SK-N-SH (cell line): Measurements from ENCODE around the gene CERS6. TPM values are rescaled to one million over a fixed set of nuclear protein-coding genes. Genes with fewer than 3 reads are reported as not detected.

ENCODE experiments used
- CTCF ChIA-PET: fragments of 300-600, 350-600 bp; formaldehyde crosslinking; extraction: SDS; loops from one replicate; lab custom pipeline; 2021; lab: Yijun Ruan, JAX
- POLR2A ChIA-PET: fragments of 350-600 bp; sonication (Branson Sonifier 250); formaldehyde crosslinking; extraction: SDS; loops from one replicate; lab custom pipeline; 2020; ENCODE audit warnings: antibody characterized with exemption, inconsistent platforms; lab: Yijun Ruan, JAX
- DNase-seq: peaks from one replicate; pipeline ENCODE4 v3.0.0; 2012
- H2AFZ ChIP-seq: fragments of 200-600 bp; sonication (generic); 2 replicates; pipeline ENCODE4 v1.8.1; 2016; ENCODE audit warnings: antibody characterized with exemption, mild to moderate bottlenecking, low read depth
- H3F3A ChIP-seq: fragments of 200-600 bp; sonication (generic); replicated peaks from 2 replicates; pipeline ENCODE3; 2016; ENCODE audit warnings: antibody characterized with exemption, mild to moderate bottlenecking; ENCODE audit not compliant: insufficient read depth
- H3K27ac ChIP-seq, 2 experiments: fragments of 200-500 bp in 1 of 2; fragments of 200-600 bp in 1 of 2; sonication (Bioruptor generic) in 1 of 2; sonication (generic), shearing (Covaris generic) in 1 of 2; 2 replicates each; pipeline versions ENCODE4 v1.5.1 to v1.6.1; 2014 to 2016; ENCODE audit warnings: low read depth in 2 of 2, inconsistent platforms in 1 of 2, low read length in 1 of 2, mild to moderate bottlenecking in 1 of 2, mixed read lengths in 1 of 2
- H3K27me3 ChIP-seq: fragments of 200-600 bp; sonication (generic), shearing (Covaris generic); 2 replicates; pipeline ENCODE4 v1.6.1; 2016; ENCODE audit warnings: mixed run types; ENCODE audit not compliant: insufficient read depth
- H3K36me3 ChIP-seq, 2 experiments: fragments of 200-500 bp in 1 of 2; fragments of 200-600 bp in 1 of 2; sonication (Bioruptor generic) in 1 of 2; sonication (generic) in 1 of 2; replicated peaks in 1 of 2; 2 replicates each; pipeline versions ENCODE3 to v1.5.1; 2014 to 2016; ENCODE audit warnings: low read length in 1 of 2, mild to moderate bottlenecking in 1 of 2; ENCODE audit not compliant: insufficient read depth in 2 of 2, control insufficient read depth in 1 of 2
- H3K4me1 ChIP-seq, 2 experiments: fragments of 200-500 bp in 1 of 2; fragments of 200-600 bp in 1 of 2; sonication (Bioruptor generic) in 1 of 2; sonication (generic), shearing (Covaris generic) in 1 of 2; 2 replicates each; pipeline versions ENCODE4 v1.5.1 to v1.6.1; 2014 to 2016; ENCODE audit warnings: low read depth in 1 of 2, low read length in 1 of 2, mixed run types in 1 of 2; ENCODE audit not compliant: insufficient read depth in 2 of 2, control insufficient read depth in 1 of 2
- H3K4me2 ChIP-seq: fragments of 200-600 bp; sonication (generic), shearing (Covaris generic); 2 replicates; pipeline ENCODE4 v1.6.1; 2017; ENCODE audit warnings: mixed run types
- H3K4me3 ChIP-seq, 2 experiments: fragments of 200-500 bp in 1 of 2; fragments of 200-600 bp in 1 of 2; sonication (Bioruptor generic) in 1 of 2; sonication (generic), shearing (Covaris generic) in 1 of 2; 2 replicates each; pipeline versions ENCODE4 v1.5.1 to v1.8.1; 2014 to 2016; ENCODE audit warnings: low read depth in 2 of 2, inconsistent platforms in 1 of 2, low read length in 1 of 2, mild to moderate bottlenecking in 1 of 2, mixed read lengths in 1 of 2, moderate library complexity in 1 of 2
- H3K79me2 ChIP-seq: fragments of 200-600 bp; sonication (generic); 2 replicates; pipeline ENCODE4 v1.8.1; 2017; ENCODE audit warnings: mild to moderate bottlenecking; ENCODE audit not compliant: insufficient read depth
- H3K9ac ChIP-seq: fragments of 200-600 bp; sonication (generic); 2 replicates; pipeline ENCODE4 v1.6.1; 2017; ENCODE audit warnings: mixed run types
- H3K9me2 ChIP-seq: fragments of 200-600 bp; sonication (generic); 2 replicates; pipeline ENCODE4 v1.6.1; 2017; ENCODE audit warnings: mixed run types
- H3K9me3 ChIP-seq: fragments of 200-600 bp; sonication (generic); 2 replicates; pipeline ENCODE4 v1.6.1; 2017; ENCODE audit warnings: mixed run types, mild to moderate bottlenecking, moderate library complexity
- H4K20me1 ChIP-seq: fragments of 200-600 bp; sonication (generic); 2 replicates; pipeline ENCODE4 v1.6.1; 2017; ENCODE audit warnings: mild to moderate bottlenecking, mixed run types; ENCODE audit not compliant: insufficient read depth
- CHD2 ChIP-seq: fragments of 150-350 bp; IDR thresholded peaks from 2 replicates; pipeline ENCODE4 v1.6.1; 2018; ENCODE audit warnings: low read length; ENCODE audit not compliant: partially characterized antibody
- ELF1 ChIP-seq: IDR thresholded peaks from 2 replicates; pipeline ENCODE4 v1.4.0; 2012
- FOSL2 ChIP-seq: IDR thresholded peaks from 2 replicates; pipeline ENCODE4 v1.4.0; 2012; ENCODE audit warnings: low read depth, mild to moderate bottlenecking, moderate library complexity, borderline replicate concordance
- GATA2 ChIP-seq: sonication (generic); formaldehyde crosslinking; IDR thresholded peaks from 2 replicates; pipeline ENCODE4 v1.5.0; 2020; ENCODE audit warnings: mild to moderate bottlenecking, missing genetic modification reagents
- MXI1 ChIP-seq: IDR thresholded peaks from 2 replicates; pipeline ENCODE4 v1.6.1; 2012; ENCODE audit warnings: mild to moderate bottlenecking, low read depth, low read length, improper control_type of control experiment
- NFIC ChIP-seq: IDR thresholded peaks from 2 replicates; pipeline ENCODE4 v1.4.0; 2012; ENCODE audit warnings: borderline replicate concordance
- RAD21 ChIP-seq: IDR thresholded peaks from 2 replicates; pipeline ENCODE4 v1.6.1; 2012; ENCODE audit warnings: mild to moderate bottlenecking, low read length
- RXRA ChIP-seq: IDR thresholded peaks from 2 replicates; pipeline ENCODE4 v1.4.0; 2012; ENCODE audit warnings: low read depth, mild to moderate bottlenecking, borderline replicate concordance
- TCF12 ChIP-seq: IDR thresholded peaks from 2 replicates; pipeline ENCODE4 v1.4.0; 2012
- USF2 ChIP-seq: fragments of 150-350 bp; IDR thresholded peaks from 2 replicates; pipeline ENCODE4 v1.6.1; 2017; ENCODE audit warnings: antibody characterized with exemption, low read length, low read depth, borderline replicate concordance
- WGBS: methylation state at CpG from one replicate; pipeline ENCODE4 v1.1.6; 2017; ENCODE audit warnings: low lambda C conversion rate; 5-methylcytosine and 5-hydroxymethylcytosine counted together
- polyA plus RNA-seq, 3 experiments: library from polyadenylated mRNA; depleted of rRNA; stranded (reverse); fragments of >200 nt; gene quantifications; 2 replicates each; pipeline ENCODE4 v1.2.3, GENCODE V29; 2012
- TF ChIP-seq, protein P1 (sequence below): IDR thresholded peaks from 2 replicates; pipeline ENCODE4 v1.4.0; 2012; ENCODE audit warnings: low read depth
- TF ChIP-seq, protein P2 (sequence below): fragments of 200-600 bp; sonication (generic); IDR thresholded peaks from 2 replicates; pipeline ENCODE4 v1.6.1; 2017; ENCODE audit warnings: antibody characterized with exemption, mild to moderate bottlenecking, moderate library complexity

The CERS6 gene
- polyA plus RNA-seq, 1 of the 3 experiments (the other 2 are of a cell fraction), result 1.8 TPM

GRCh38 chr2:168461178-168461941, 5.3 kb downstream of the CERS6 start:
- no peaks in the 10 kb centered on the region for H3K27me3 ChIP-seq
- no peaks in the 10 kb centered on the region for H3K36me3 ChIP-seq
- H3K27ac ChIP-seq, result no peak overlapping the region
- H3K9me3 ChIP-seq, result no peaks in the 10 kb centered on the region
- TF ChIP-seq FOSL2 (no peak), ELF1 (no peak), RXRA (no peak), MXI1 (no peak), CHD2 (no peak), USF2 (no peak), GATA2 (CRISPR knock-in tag) (no peak), TCF12 (no peak)
- H2AFZ ChIP-seq, result no peak overlapping the region
- no peak overlapping the region for H3K4me2 ChIP-seq
- peaks cover 4 to 8% of the 10 kb centered on the region in 2 experiments; a peak in 2 of 4 replicates for H3K4me1 ChIP-seq
- no peak for DNase-seq
- 84% methylated on average over 2 of the region's 2 CpGs for WGBS
- 0 out of 2 replicates have a peak, but pooled peaks cover 5% of the 10 kb centered on the region for H3K79me2 ChIP-seq
- peaks cover 1% of the 10 kb centered on the region for H3F3A ChIP-seq
- H3K9me2 ChIP-seq, result no peaks in the 10 kb centered on the region
- POLR2A ChIA-PET, result no interaction called here
- CTCF ChIA-PET, result interaction anchor here (1.3 kb wide), 1 partner anchor 21 kb away, joined by 3 read pairs; no protein-coding TSS in a partner anchor
- H3K4me3 ChIP-seq, result no peak overlapping the region
- no peaks in the 10 kb centered on the region for H4K20me1 ChIP-seq
- H3K9ac ChIP-seq, result no peak overlapping the region

DNA sequence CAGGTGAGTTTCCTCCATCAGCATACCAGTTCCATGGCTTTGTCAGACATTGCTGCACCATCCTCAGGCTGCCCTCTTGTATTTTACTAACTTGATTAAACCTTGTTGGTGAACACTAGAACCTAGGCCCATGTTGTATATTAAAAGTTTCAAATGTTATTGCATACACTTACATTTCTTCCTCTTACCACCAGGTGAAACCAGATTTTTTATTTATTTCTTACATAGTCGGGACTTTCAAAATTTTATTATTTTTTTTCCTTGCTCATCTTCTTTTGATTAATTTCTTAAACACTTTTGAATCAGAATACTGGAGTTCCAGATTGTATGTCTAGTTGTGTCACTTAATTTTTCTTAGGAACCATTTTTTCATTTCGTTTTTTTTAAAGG, 5.9 kb downstream of the CERS6 start:
- H3K79me2 ChIP-seq, result 0 out of 2 replicates have a peak, but pooled peaks cover 5% of the 10 kb centered on the region
- H3K4me2 ChIP-seq, result no peak overlapping the region
- CTCF ChIA-PET, result no interaction called here
- no peaks in the 10 kb centered on the region for H3K9me2 ChIP-seq
- H2AFZ ChIP-seq, result no peak overlapping the region
- H3K36me3 ChIP-seq, result no peaks in the 10 kb centered on the region
- TF ChIP-seq, protein P1, sequence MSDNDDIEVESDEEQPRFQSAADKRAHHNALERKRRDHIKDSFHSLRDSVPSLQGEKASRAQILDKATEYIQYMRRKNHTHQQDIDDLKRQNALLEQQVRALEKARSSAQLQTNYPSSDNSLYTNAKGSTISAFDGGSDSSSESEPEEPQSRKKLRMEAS, result no peak
- TF ChIP-seq RAD21, result no peak
- TF ChIP-seq, protein P2, sequence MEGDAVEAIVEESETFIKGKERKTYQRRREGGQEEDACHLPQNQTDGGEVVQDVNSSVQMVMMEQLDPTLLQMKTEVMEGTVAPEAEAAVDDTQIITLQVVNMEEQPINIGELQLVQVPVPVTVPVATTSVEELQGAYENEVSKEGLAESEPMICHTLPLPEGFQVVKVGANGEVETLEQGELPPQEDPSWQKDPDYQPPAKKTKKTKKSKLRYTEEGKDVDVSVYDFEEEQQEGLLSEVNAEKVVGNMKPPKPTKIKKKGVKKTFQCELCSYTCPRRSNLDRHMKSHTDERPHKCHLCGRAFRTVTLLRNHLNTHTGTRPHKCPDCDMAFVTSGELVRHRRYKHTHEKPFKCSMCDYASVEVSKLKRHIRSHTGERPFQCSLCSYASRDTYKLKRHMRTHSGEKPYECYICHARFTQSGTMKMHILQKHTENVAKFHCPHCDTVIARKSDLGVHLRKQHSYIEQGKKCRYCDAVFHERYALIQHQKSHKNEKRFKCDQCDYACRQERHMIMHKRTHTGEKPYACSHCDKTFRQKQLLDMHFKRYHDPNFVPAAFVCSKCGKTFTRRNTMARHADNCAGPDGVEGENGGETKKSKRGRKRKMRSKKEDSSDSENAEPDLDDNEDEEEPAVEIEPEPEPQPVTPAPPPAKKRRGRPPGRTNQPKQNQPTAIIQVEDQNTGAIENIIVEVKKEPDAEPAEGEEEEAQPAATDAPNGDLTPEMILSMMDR, result peak; percentile 15; the same call in 1 of the 2 replicates
- TF ChIP-seq NFIC, result no peak
- 86% methylated on average over 2 of the region's 2 CpGs for WGBS
- no peak for DNase-seq
- peaks cover 8 to 9% of the 10 kb centered on the region in 2 experiments; a peak in 2 of 4 replicates for H3K4me1 ChIP-seq
- peaks cover 4% of the 10 kb centered on the region for H3F3A ChIP-seq
- H4K20me1 ChIP-seq, result no peaks in the 10 kb centered on the region
- no peak overlapping the region for H3K4me3 ChIP-seq
- POLR2A ChIA-PET, result no interaction called here
- H3K27ac ChIP-seq, result no peak overlapping the region
- no peak overlapping the region for H3K9ac ChIP-seq
- no peaks in the 10 kb centered on the region for H3K27me3 ChIP-seq
- no peaks in the 10 kb centered on the region for H3K9me3 ChIP-seq
